Measurements from ENCODE around the gene NPPC. TPM values are rescaled to one million over a fixed set of nuclear protein-coding genes. Genes with fewer than 3 reads are reported as not detected.

NPPC gene
- total RNA-seq, 2 donors from 2014 or later, result not detected

- Histone ChIP-seq H3K27ac (no peak overlapping the region), H3K4me3 (no peak overlapping the region), H3K27me3 (replicated peaks; ENCODE audit: insufficient read depth) (no peaks in the 10 kb centered on the region), H3K9me3 (no peaks in the 10 kb centered on the region), H3K4me1 (ENCODE audit: control insufficient read depth in 1 of 2, low read depth in 2 of 2) (peaks cover 8 to 18% of the 10 kb centered on the region in 2 donors), H3K36me3 (no peaks in the 10 kb centered on the region)
- ATAC-seq (ENCODE audit: insufficient number of reproducible peaks, low FRiP score, low read depth) (no peak), DNase-seq (ENCODE audit: low spot score) (no peak)
- no peak for TF ChIP-seq CTCF (IDR thresholded peaks at IDR 0.05)
Measured at GRCh38 chr2:231965102-231965501, 38.9 kb upstream of the NPPC start.

GRCh38 chr2:231961349-231962166 is 35.4 kb upstream of the NPPC start, which contains the start of gene DIS3L2:
TSS of gene DIS3L2 (plus strand) at chr2:231961713. CDS start at chr2:232014928, 53,215 bp downstream.
- DNase-seq (ENCODE audit: low spot score), result peak; percentile 35
- TF ChIP-seq CTCF (IDR thresholded peaks at IDR 0.05), result no peak

GRCh38 chr2:231960810-231961348 is 34.7 kb upstream of the NPPC start:
- H3K27ac ChIP-seq, result peak overlapping the region; percentile 39 to 76
- H3K9me3 ChIP-seq, result no peaks in the 10 kb centered on the region
- H3K4me1 ChIP-seq (ENCODE audit: control insufficient read depth in 1 of 2, low read depth in 2 of 2), result peaks cover 8 to 18% of the 10 kb centered on the region in 2 donors
- TF ChIP-seq CTCF (IDR thresholded peaks at IDR 0.05), result no peak
- ATAC-seq (ENCODE audit: insufficient number of reproducible peaks, low FRiP score, low read depth) (no peak), DNase-seq (ENCODE audit: low spot score) (no peak)
- H3K27me3 ChIP-seq (replicated peaks; ENCODE audit: insufficient read depth), result no peaks in the 10 kb centered on the region
- H3K36me3 ChIP-seq, result no peaks in the 10 kb centered on the region
- peak overlapping the region; percentile 100 for H3K4me3 ChIP-seq

More at GRCh38 chr2:231961349-231962166, 35.4 kb upstream of the NPPC start, which contains the start of gene DIS3L2:
- H3K9me3 ChIP-seq, result no peaks in the 10 kb centered on the region
- H3K4me3 ChIP-seq, result peak within 1 kb of the TSS; percentile 100
- peak; percentile 76 for ATAC-seq (ENCODE audit: insufficient number of reproducible peaks, low FRiP score, low read depth)
- H3K27ac ChIP-seq, result peak within 1 kb of the TSS; percentile 39 to 76
- no peaks in the 10 kb centered on the region for H3K36me3 ChIP-seq
- H3K4me1 ChIP-seq (ENCODE audit: control insufficient read depth in 1 of 2, low read depth in 2 of 2), result peaks cover 8 to 18% of the 10 kb centered on the region in 2 donors
- H3K27me3 ChIP-seq (replicated peaks; ENCODE audit: insufficient read depth), result no peaks in the 10 kb centered on the region

GRCh38 chr2:231957913-231958763 is 31.9 kb upstream of the NPPC start:
- H3K4me3 ChIP-seq, result no peak overlapping the region
- no peaks in the 10 kb centered on the region for H3K27me3 ChIP-seq (replicated peaks; ENCODE audit: insufficient read depth)
- no peak for ATAC-seq (ENCODE audit: insufficient number of reproducible peaks, low FRiP score, low read depth)
- H3K36me3 ChIP-seq, result no peaks in the 10 kb centered on the region
- H3K9me3 ChIP-seq, result no peaks in the 10 kb centered on the region
- H3K27ac ChIP-seq, result no peak overlapping the region
- DNase-seq (ENCODE audit: low spot score), result no peak
- peaks cover 8 to 17% of the 10 kb centered on the region in 2 donors for H3K4me1 ChIP-seq (ENCODE audit: control insufficient read depth in 1 of 2, low read depth in 2 of 2)
- TF ChIP-seq CTCF (IDR thresholded peaks at IDR 0.05), result no peak

Data from thoracic aorta (tissue), 2 donors.